ENCODE measurements around the gene IKZF4.

DNA sequence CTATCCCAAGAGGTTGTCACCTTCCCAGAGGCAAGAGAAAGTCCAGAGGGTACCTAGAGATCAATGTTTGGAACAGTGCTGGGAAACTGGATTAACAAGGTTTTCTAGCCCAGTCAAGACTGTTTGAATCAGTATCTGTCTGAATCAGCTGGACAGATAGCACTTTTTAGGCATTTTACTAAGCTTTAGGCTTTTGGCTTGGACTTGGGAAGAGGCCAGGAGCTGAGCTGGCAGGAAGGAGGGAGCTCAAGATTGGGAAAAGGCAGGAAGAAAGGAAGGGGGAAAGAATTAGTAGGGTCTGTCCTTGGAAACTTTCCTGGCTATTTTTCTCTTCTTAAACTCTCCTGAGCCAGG lies 8.3 kb downstream of the IKZF4 start:
- TF ChIP-seq, protein P1, sequence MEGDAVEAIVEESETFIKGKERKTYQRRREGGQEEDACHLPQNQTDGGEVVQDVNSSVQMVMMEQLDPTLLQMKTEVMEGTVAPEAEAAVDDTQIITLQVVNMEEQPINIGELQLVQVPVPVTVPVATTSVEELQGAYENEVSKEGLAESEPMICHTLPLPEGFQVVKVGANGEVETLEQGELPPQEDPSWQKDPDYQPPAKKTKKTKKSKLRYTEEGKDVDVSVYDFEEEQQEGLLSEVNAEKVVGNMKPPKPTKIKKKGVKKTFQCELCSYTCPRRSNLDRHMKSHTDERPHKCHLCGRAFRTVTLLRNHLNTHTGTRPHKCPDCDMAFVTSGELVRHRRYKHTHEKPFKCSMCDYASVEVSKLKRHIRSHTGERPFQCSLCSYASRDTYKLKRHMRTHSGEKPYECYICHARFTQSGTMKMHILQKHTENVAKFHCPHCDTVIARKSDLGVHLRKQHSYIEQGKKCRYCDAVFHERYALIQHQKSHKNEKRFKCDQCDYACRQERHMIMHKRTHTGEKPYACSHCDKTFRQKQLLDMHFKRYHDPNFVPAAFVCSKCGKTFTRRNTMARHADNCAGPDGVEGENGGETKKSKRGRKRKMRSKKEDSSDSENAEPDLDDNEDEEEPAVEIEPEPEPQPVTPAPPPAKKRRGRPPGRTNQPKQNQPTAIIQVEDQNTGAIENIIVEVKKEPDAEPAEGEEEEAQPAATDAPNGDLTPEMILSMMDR (IDR thresholded peaks at IDR 0.05), result no peak
- TF ChIP-seq POLR2A (IDR thresholded peaks at IDR 0.05), result no peak
